Thoracic aorta (tissue), 2 donors: ENCODE data around the gene UNC5B. TPM values are rescaled to one million over a fixed set of nuclear protein-coding genes. Genes with fewer than 3 reads are reported as not detected.

ENCODE experiments used
- ATAC-seq: fragments of 150-250 bp; one replicate; pipeline ENCODE4 v1.8.0; 2017; ENCODE audit warnings: low read depth; ENCODE audit not compliant: insufficient number of reproducible peaks, low FRiP score
- DNase-seq: peaks from one replicate; pipeline ENCODE4 v3.0.0-alpha.2; 2020; ENCODE audit warnings: low spot score
- H3K27ac ChIP-seq, 2 donors: fragments of 200-600 bp; sonication (generic); 1 replicate in 1 of 2; 2 replicates in 1 of 2; pipeline ENCODE4 v1.5.1; 2016; ENCODE audit warnings: mild to moderate bottlenecking in 2 of 2, moderate library complexity in 2 of 2
- H3K27me3 ChIP-seq: fragments of 200-600 bp; sonication (generic); replicated peaks from 2 replicates; pipeline ENCODE4 v1.6.0; 2016; ENCODE audit warnings: mild to moderate bottlenecking; ENCODE audit not compliant: insufficient read depth
- H3K36me3 ChIP-seq: fragments of 200-600 bp; sonication (generic); one replicate; pipeline ENCODE4 v1.5.1; 2016
- H3K4me1 ChIP-seq, 2 donors: fragments of 200-600 bp; sonication (generic); 1 replicate in 1 of 2; 2 replicates in 1 of 2; pipeline versions ENCODE4 v1.5.1 to v1.6.0; 2016; ENCODE audit warnings: low read depth in 2 of 2, mild to moderate bottlenecking in 1 of 2; ENCODE audit not compliant: control insufficient read depth in 1 of 2
- H3K4me3 ChIP-seq: fragments of 200-600 bp; sonication (generic); 2 replicates; pipeline ENCODE4 v1.5.1; 2016; ENCODE audit warnings: mild to moderate bottlenecking
- H3K9me3 ChIP-seq: fragments of 200-600 bp; sonication (generic); 2 replicates; pipeline ENCODE4 v1.5.1; 2016
- CTCF ChIP-seq: fragments of 200-600 bp; sonication (generic); IDR thresholded peaks from one replicate; pipeline ENCODE4 v1.5.1; 2019; ENCODE audit warnings: antibody characterized with exemption
- total RNA-seq, 2 donors: library from RNA; depleted of rRNA; stranded (reverse); fragments of >200 nt; gene quantifications; one replicate each; pipeline versions ENCODE4 v1.1.0 to v1.2.3, GENCODE V29; 2016

The UNC5B gene
- total RNA-seq, 2 donors from 2014 or later: 18.3 to 24.2 TPM

- H3K4me3 ChIP-seq: no peak overlapping the region
- no peak for TF ChIP-seq CTCF
- H3K4me1 ChIP-seq: no peaks in the 10 kb centered on the region
- ATAC-seq (no peak), DNase-seq (no peak)
- H3K27me3 ChIP-seq: no peaks in the 10 kb centered on the region
- no peaks in the 10 kb centered on the region for H3K36me3 ChIP-seq
- no peaks in the 10 kb centered on the region for H3K9me3 ChIP-seq
- no peak overlapping the region for H3K27ac ChIP-seq
These were observed 94.6 kb downstream of the UNC5B start for GRCh38 chr10:71306979-71307378.

- no peak for ATAC-seq
- H3K27ac ChIP-seq: no peak overlapping the region
- H3K4me1 ChIP-seq: no peaks in the 10 kb centered on the region
- no peaks in the 10 kb centered on the region for H3K9me3 ChIP-seq
- DNase-seq: no peak
- TF ChIP-seq CTCF: no peak
- H3K4me3 ChIP-seq: no peak overlapping the region
- H3K27me3 ChIP-seq: no peaks in the 10 kb centered on the region
- H3K36me3 ChIP-seq: no peaks in the 10 kb centered on the region
These were observed 95.2 kb downstream of the UNC5B start for GRCh38 chr10:71307469-71308085.

GRCh38 chr10:71308244-71308643, 95.9 kb downstream of the UNC5B start:
- ATAC-seq: no peak
- TF ChIP-seq CTCF: no peak
- H3K36me3 ChIP-seq: no peaks in the 10 kb centered on the region
- no peak overlapping the region for H3K4me3 ChIP-seq
- no peaks in the 10 kb centered on the region for H3K4me1 ChIP-seq
- no peak overlapping the region for H3K27ac ChIP-seq
- no peaks in the 10 kb centered on the region for H3K27me3 ChIP-seq
- H3K9me3 ChIP-seq: no peaks in the 10 kb centered on the region
- no peak for DNase-seq

- ATAC-seq (no peak), DNase-seq (no peak)
- H3K4me3 ChIP-seq: no peak overlapping the region
These were observed 96.6 kb downstream of the UNC5B start for GRCh38 chr10:71308985-71309384.

GRCh38 chr10:71309919-71310318, 97.5 kb downstream of the UNC5B start:
- H3K36me3 ChIP-seq: no peaks in the 10 kb centered on the region
- ATAC-seq: no peak
- no peak for TF ChIP-seq CTCF

More at GRCh38 chr10:71308985-71309384, 96.6 kb downstream of the UNC5B start:
- Histone ChIP-seq H3K9me3 (no peaks in the 10 kb centered on the region), H3K4me1 (no peaks in the 10 kb centered on the region), H3K27me3 (no peaks in the 10 kb centered on the region), H3K36me3 (no peaks in the 10 kb centered on the region), H3K27ac (no peak overlapping the region)
- no peak for TF ChIP-seq CTCF

More at GRCh38 chr10:71309919-71310318, 97.5 kb downstream of the UNC5B start:
- no peak overlapping the region for H3K4me3 ChIP-seq
- no peaks in the 10 kb centered on the region for H3K9me3 ChIP-seq
- no peak overlapping the region for H3K27ac ChIP-seq
- no peaks in the 10 kb centered on the region for H3K27me3 ChIP-seq
- DNase-seq: no peak
- no peaks in the 10 kb centered on the region for H3K4me1 ChIP-seq
